Lung (tissue), 12 donors: ENCODE data around the gene SYTL2. TPM values are rescaled to one million over a fixed set of nuclear protein-coding genes. Genes with fewer than 3 reads are reported as not detected.

Experiments used
- ATAC-seq: fragments of 200-7000 bp; cut with Tn5 transposase; one replicate; pipeline ENCODE4 v1.9.1; 2020; ENCODE audit warnings: moderate number of reproducible peaks; ENCODE audit not compliant: insufficient read depth, low FRiP score
- DNase-seq, 3 donors: peaks; one replicate each; pipeline ENCODE4 v3.0.0-alpha.2; 2013 to 2017
- H3K27ac ChIP-seq, 2 donors: one replicate each; pipeline ENCODE4 v1.5.1; 2013; ENCODE audit warnings: mild to moderate bottlenecking in 2 of 2, moderate library complexity in 2 of 2, control low read depth in 1 of 2, inconsistent platforms in 1 of 2, low read depth in 1 of 2, low read length in 1 of 2
- H3K27me3 ChIP-seq, 3 donors: one replicate each; pipeline ENCODE4 v1.5.1; 2013; ENCODE audit warnings: low read length in 2 of 3; ENCODE audit not compliant: control insufficient read depth in 3 of 3, insufficient read depth in 3 of 3
- H3K36me3 ChIP-seq, 4 donors: one replicate each; pipeline ENCODE4 v1.5.1; 2013; ENCODE audit warnings: low read length in 4 of 4, mild to moderate bottlenecking in 1 of 4, moderate library complexity in 1 of 4; ENCODE audit not compliant: control insufficient read depth in 4 of 4, insufficient read depth in 4 of 4
- H3K4me1 ChIP-seq, 5 donors: one replicate each; pipeline ENCODE4 v1.5.1; 2013; ENCODE audit warnings: low read length in 5 of 5, mild to moderate bottlenecking in 2 of 5, moderate library complexity in 1 of 5; ENCODE audit not compliant: control insufficient read depth in 5 of 5, insufficient read depth in 5 of 5
- H3K4me3 ChIP-seq: one replicate; pipeline ENCODE4 v1.5.1; 2013; ENCODE audit warnings: mild to moderate bottlenecking, control low read depth, moderate library complexity
- H3K9ac ChIP-seq, 2 donors: one replicate each; pipeline ENCODE4 v1.5.1; 2013; ENCODE audit warnings: low read length in 2 of 2, control low read depth in 1 of 2; ENCODE audit not compliant: insufficient read depth in 1 of 2
- H3K9me3 ChIP-seq, 4 donors: one replicate each; pipeline ENCODE4 v1.5.1; 2013; ENCODE audit warnings: low read length in 3 of 4, mild to moderate bottlenecking in 1 of 4, moderate library complexity in 1 of 4; ENCODE audit not compliant: control insufficient read depth in 4 of 4, insufficient read depth in 3 of 4
- WGBS, 2 donors: extraction: QIAGEN DNeasy Blood & Tissue Kit; methylation state at CpG; one replicate each; pipeline ENCODE4 v1.1.7; 2013; 5-methylcytosine and 5-hydroxymethylcytosine counted together
- polyA plus RNA-seq, 2 donors: library from polyadenylated mRNA; stranded (reverse); fragments of 200-250 nt; gene quantifications; one replicate each; pipeline ENCODE4 v1.2.1, GENCODE V29; 2013
- total RNA-seq, 2 donors: library from RNA; depleted of rRNA in 1 of 2; stranded (reverse); fragments of >200 nt in 1 of 2; gene quantifications; one replicate each; pipeline ENCODE4 v1.2.1, GENCODE V29; 2014 to 2021
- TF ChIP-seq, protein P1 (sequence below): IDR thresholded peaks from 2 replicates; pipeline ENCODE4 v1.5.1; 2012; ENCODE audit warnings: mild to moderate bottlenecking; ENCODE audit errors: control extremely low read depth, extremely low read depth
- donor health status: control.
- donor health status: control.
- donor health status: Bipolar disorder and iron deficiency.
- donor health status: healthy.
- donor health status: DM: yes; HTN: yes; CAD: no.

The SYTL2 gene
- total and polyA plus RNA-seq, 4 donors, result 6.7 to 39.0 (median 16.5) TPM

DNA sequence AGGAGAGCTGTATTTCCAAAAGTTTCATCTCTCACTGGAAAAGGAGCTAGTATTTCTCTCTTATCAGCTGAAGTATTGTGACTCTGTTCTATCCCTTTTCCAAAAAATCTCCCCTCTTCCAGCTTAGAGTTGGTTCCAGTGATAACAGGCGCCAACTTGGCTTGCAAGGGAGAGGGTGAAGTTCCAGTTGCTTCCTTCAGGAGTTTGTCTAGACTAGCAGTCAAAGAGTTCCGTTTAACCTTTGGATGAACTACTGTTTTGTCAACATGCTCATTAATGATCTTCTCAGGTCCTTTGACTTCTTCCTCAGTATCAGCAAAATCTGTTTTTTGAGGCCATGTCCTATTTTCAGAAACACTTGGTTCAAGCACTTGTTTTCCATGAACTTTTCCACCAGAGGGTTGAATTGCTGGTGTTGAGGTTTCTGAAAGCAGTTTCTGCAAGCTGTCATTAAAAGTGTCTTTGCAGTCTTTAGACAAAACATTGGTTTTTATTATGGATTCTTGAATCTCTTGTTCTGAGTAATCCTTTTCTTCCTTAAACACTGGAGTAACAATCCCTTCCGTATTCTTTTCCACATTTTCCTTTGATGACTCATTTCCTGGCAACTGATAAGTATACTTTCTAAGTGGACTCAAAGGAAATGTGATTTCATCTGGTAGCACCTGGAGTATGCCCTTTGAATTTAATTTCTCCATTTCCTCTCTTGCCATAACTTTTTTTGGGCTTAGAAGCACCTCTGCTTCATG, 85.3 kb downstream of the SYTL2 start:
- H3K27ac ChIP-seq, result no peak overlapping the region
- no peak overlapping the region for H3K9ac ChIP-seq
- H3K9me3 ChIP-seq, result no peaks in the 10 kb centered on the region
- TF ChIP-seq, protein P1, sequence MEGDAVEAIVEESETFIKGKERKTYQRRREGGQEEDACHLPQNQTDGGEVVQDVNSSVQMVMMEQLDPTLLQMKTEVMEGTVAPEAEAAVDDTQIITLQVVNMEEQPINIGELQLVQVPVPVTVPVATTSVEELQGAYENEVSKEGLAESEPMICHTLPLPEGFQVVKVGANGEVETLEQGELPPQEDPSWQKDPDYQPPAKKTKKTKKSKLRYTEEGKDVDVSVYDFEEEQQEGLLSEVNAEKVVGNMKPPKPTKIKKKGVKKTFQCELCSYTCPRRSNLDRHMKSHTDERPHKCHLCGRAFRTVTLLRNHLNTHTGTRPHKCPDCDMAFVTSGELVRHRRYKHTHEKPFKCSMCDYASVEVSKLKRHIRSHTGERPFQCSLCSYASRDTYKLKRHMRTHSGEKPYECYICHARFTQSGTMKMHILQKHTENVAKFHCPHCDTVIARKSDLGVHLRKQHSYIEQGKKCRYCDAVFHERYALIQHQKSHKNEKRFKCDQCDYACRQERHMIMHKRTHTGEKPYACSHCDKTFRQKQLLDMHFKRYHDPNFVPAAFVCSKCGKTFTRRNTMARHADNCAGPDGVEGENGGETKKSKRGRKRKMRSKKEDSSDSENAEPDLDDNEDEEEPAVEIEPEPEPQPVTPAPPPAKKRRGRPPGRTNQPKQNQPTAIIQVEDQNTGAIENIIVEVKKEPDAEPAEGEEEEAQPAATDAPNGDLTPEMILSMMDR, result no peak
- H3K27me3 ChIP-seq, result no peaks in the 10 kb centered on the region
- ATAC-seq (peak; percentile 27), DNase-seq (peak in 1 of 3 donors; percentile 44)
- 70 to 81% methylated on average over 3 of the region's 3 CpGs for WGBS, 2 donors
- H3K36me3 ChIP-seq, result no peaks in the 10 kb centered on the region
- H3K4me3 ChIP-seq, result no peak overlapping the region
- H3K4me1 ChIP-seq, result peaks cover 0 to 3% (median 0%) of the 10 kb centered on the region in 5 donors

DNA sequence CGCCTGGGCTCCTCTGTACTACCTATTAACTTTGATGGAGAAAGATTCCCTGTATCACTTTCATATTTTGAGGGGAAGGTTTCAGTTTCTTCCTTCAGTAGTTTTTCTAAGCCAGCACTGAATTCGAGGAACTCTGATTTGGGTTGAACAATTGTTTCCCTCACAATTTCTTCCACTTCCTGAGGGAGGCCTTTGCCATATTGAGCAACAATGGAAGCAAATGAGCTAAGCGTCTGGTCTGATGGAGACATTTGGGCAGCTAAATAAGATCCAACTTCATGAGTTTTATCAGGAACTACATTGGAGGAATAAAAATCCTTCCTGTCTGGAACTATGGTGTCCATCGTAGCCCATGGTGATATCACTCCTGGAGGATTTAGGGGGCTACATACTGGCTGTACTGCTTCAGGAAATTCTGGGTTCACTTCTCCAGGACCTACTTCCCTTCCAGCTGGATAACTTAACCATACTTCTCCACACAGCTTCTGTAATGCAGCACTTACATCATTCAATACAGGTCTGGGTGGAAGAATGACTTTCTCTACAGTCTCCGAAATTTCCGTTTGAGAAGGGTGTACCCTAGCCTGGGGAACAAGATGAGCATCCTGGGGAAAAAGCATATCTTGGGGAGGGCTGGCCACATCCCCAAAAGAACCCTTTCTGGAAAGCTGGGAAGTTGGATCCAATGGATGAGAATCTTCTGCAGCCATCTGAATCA, 86.0 kb downstream of the SYTL2 start:
- TF ChIP-seq, protein P1, result no peak
- no peaks in the 10 kb centered on the region for H3K36me3 ChIP-seq
- H3K9ac ChIP-seq, result no peak overlapping the region
- no peak overlapping the region for H3K4me3 ChIP-seq
- DNase-seq (no peak), ATAC-seq (no peak)
- H3K27ac ChIP-seq, result no peak overlapping the region
- WGBS, 2 donors, result 57 to 66% methylated on average over 6 of the region's 6 CpGs
- no peaks in the 10 kb centered on the region for H3K9me3 ChIP-seq
- H3K27me3 ChIP-seq, result no peaks in the 10 kb centered on the region
- H3K4me1 ChIP-seq, result peaks cover 0 to 3% (median 0%) of the 10 kb centered on the region in 5 donors

DNA sequence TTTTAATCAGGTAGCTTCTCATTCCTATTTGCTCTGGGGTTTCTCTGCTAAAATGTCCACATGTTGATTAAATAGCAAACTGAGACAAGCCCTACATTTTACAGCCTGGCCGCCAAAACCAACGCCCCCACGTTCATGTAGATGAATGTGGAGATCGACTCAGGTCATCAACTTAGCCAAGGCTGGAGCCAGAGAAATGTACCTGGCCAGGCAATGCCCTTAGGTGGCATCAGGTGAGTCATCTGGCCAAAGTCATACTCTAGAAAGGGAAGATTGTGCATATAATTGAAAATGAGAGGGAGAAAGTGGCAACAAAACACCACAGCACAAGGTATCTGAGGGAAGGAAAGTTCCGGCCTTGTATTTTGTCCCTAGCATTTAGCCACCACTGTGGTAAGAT, 87.9 kb downstream of the SYTL2 start:
- Histone ChIP-seq H3K36me3 (no peaks in the 10 kb centered on the region), H3K27ac (no peak overlapping the region), H3K9ac (no peak overlapping the region), H3K4me1 (peaks cover 0 to 12% (median 1%) of the 10 kb centered on the region in 5 donors), H3K4me3 (no peak overlapping the region), H3K9me3 (no peaks in the 10 kb centered on the region), H3K27me3 (no peaks in the 10 kb centered on the region)
- no peak for DNase-seq
- no peak for ATAC-seq
- TF ChIP-seq, protein P1, result no peak
- 93 to 96% methylated on average over 5 of the region's 5 CpGs for WGBS, 2 donors
